WTC11 (cell line): Measurements from ENCODE around the gene TFDP1. TPM values are rescaled to one million over a fixed set of nuclear protein-coding genes. Genes with fewer than 3 reads are reported as not detected.

Source experiments
- ARID4B ChIP-seq: sonication (generic); formaldehyde crosslinking; IDR thresholded peaks from 2 replicates; pipeline ENCODE4 v1.8.0; 2023; ENCODE audit warnings: missing genetic modification reagents, mild to moderate bottlenecking, borderline replicate concordance
- ETV6 ChIP-seq: sonication (generic); formaldehyde crosslinking; IDR thresholded peaks from 2 replicates; pipeline ENCODE4 v1.8.1; 2022; ENCODE audit warnings: mild to moderate bottlenecking, missing genetic modification reagents
- GRHL2 ChIP-seq: fragments of 250-450 bp; sonication (Bioruptor Pico); IDR thresholded peaks from 2 replicates; pipeline ENCODE4 v1.8.0; 2022; ENCODE audit warnings: mild to moderate bottlenecking, moderate library complexity; ENCODE audit not compliant: insufficient replicate concordance, severe bottlenecking
- NR3C1 ChIP-seq: sonication (generic); formaldehyde crosslinking; conservative IDR thresholded peaks from 2 replicates; pipeline ENCODE4 v1.8.1; 2023; ENCODE audit warnings: low read depth, mild to moderate bottlenecking, missing genetic modification reagents
- SOX15 ChIP-seq: fragments of 250-450 bp; sonication (Bioruptor Pico); IDR thresholded peaks from 2 replicates; pipeline ENCODE4 v1.9.0; 2021; ENCODE audit warnings: mild to moderate bottlenecking
- SP1 ChIP-seq: sonication (generic); formaldehyde crosslinking; conservative IDR thresholded peaks from 2 replicates; pipeline ENCODE4 v1.8.1; 2022; ENCODE audit warnings: missing genetic modification reagents
- ZNF232 ChIP-seq: sonication (generic); formaldehyde crosslinking; IDR thresholded peaks from 2 replicates; pipeline ENCODE4 v1.8.0; 2022; ENCODE audit warnings: mild to moderate bottlenecking, missing genetic modification reagents
- ZNF317 ChIP-seq: sonication (generic); formaldehyde crosslinking; IDR thresholded peaks from 2 replicates; pipeline ENCODE4 v1.8.1; 2023; ENCODE audit warnings: low read depth, mild to moderate bottlenecking, moderate library complexity, missing genetic modification reagents, borderline replicate concordance
- total RNA-seq: library from RNA; stranded (reverse); gene quantifications from 3 replicates; pipeline ENCODE4 v1.2.3, GENCODE V29; 2021

TFDP1 gene
- total RNA-seq, 1 experiment from 2014 or later = 61.2 TPM

- no peak for TF ChIP-seq SOX15 (CRISPR knock-in tag)
- no peak for TF ChIP-seq ETV6 (CRISPR knock-in tag)
- TF ChIP-seq GRHL2 (CRISPR knock-in tag) = no peak
- TF ChIP-seq NR3C1 (CRISPR knock-in tag) = no peak
- TF ChIP-seq SP1 (CRISPR knock-in tag) = no peak
- TF ChIP-seq ARID4B (CRISPR knock-in tag) = no peak
- TF ChIP-seq ZNF317 = no peak
- TF ChIP-seq ZNF232 (CRISPR knock-in tag) = no peak
Observed at GRCh38 chr13:113672002-113672651, 87.6 kb downstream of the TFDP1 start (continued).

Other genes starting within 250 kb of the TFDP1 start
- gene GRTP1, start 220.6 kb upstream of the TFDP1 start, total RNA-seq = 59.0 to 62.0 TPM (median 60.0 TPM) in 3 replicates
- gene ADPRHL1, start 131.3 kb upstream of the TFDP1 start, total RNA-seq = 1.0 to 1.5 TPM (median 1.4 TPM) in 3 replicates
- gene DCUN1D2, start 94.0 kb upstream of the TFDP1 start, total RNA-seq = 34.0 to 42.5 TPM (median 36.0 TPM) in 3 replicates
- gene ATP4B, start 73.4 kb downstream of the TFDP1 start, total RNA-seq = not detected in 3 replicates
- gene GRK1, start 82.5 kb downstream of the TFDP1 start, total RNA-seq = 0.11 to 0.21 TPM (median 0.17 TPM) in 3 replicates
- 4.7 to 5.9 TPM (median 4.8 TPM) in 3 replicates for gene TMEM255B, start 174.5 kb downstream of the TFDP1 start, total RNA-seq